ENCODE data around the gene TBC1D3B.
"Not testable (repeated sequence)": the region's sequence is repeated elsewhere in the genome, so short reads cannot be mapped to it uniquely, and the experiment has no call there.

Gene TBC1D3B

DNA sequence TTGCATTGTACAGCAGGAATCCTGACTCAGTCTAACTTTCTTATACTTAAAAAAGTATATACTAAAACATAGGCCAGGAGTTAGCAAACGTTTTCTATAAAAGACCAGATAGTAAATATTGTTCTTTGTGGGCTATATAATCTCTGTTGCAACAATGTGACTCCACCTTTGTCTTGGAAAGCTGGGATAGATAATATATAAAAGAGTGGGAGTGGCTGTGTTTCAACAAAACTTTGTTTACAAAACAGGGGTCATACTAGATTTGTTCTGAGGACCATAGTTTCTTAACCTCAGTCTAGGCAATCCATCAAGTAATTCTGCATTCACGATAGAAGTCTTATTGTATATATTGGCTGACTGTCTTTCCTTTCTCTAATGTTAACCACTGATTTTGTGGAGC, 9.0 kb upstream of the TBC1D3B start:
- H3K27ac ChIP-seq: no peak overlapping the region
- TF ChIP-seq, protein P1, sequence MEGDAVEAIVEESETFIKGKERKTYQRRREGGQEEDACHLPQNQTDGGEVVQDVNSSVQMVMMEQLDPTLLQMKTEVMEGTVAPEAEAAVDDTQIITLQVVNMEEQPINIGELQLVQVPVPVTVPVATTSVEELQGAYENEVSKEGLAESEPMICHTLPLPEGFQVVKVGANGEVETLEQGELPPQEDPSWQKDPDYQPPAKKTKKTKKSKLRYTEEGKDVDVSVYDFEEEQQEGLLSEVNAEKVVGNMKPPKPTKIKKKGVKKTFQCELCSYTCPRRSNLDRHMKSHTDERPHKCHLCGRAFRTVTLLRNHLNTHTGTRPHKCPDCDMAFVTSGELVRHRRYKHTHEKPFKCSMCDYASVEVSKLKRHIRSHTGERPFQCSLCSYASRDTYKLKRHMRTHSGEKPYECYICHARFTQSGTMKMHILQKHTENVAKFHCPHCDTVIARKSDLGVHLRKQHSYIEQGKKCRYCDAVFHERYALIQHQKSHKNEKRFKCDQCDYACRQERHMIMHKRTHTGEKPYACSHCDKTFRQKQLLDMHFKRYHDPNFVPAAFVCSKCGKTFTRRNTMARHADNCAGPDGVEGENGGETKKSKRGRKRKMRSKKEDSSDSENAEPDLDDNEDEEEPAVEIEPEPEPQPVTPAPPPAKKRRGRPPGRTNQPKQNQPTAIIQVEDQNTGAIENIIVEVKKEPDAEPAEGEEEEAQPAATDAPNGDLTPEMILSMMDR (conservative IDR thresholded peaks at IDR 0.05): no peak
- TF ChIP-seq ZFX (IDR thresholded peaks at IDR 0.05): no peak

DNA sequence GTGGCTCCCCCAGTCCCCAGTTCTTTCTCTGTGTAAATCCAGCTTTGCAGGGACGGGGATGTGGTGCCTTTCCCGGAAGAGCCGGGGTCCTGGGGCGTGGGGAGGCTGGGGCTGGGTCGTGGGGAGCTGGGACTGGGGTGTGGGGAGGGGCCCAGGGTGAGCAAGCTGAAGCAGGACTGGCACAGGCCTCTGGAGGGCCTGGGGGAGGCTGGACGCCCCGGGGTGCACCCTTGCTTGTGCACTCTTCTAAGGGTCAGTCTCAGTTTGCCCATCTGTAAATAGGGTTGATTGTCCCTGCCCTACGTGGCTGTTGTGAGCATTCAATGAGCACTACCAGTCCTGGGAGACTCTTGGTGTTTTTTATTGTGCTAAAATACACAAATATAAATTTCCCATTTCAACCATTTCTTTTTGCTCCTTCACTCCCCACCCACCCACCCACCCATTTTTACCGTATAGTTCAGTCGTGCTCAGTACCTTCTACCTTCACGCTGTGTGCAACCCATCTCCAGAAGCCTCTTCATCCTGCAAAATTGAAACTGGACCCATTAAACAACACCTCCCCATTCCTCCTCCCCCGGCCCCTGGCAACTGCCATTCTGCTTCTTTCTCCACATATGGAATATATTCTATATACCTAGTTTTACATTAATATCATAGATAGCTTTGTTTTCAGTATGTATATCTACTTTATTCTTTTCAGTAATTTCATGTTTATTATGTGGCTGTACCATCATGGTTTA, 7.8 kb upstream of the TBC1D3B start:
- TF ChIP-seq, protein P1 (conservative IDR thresholded peaks at IDR 0.05): no peak
- no peak for TF ChIP-seq ZFX (IDR thresholded peaks at IDR 0.05)
- no peak overlapping the region for H3K27ac ChIP-seq

DNA sequence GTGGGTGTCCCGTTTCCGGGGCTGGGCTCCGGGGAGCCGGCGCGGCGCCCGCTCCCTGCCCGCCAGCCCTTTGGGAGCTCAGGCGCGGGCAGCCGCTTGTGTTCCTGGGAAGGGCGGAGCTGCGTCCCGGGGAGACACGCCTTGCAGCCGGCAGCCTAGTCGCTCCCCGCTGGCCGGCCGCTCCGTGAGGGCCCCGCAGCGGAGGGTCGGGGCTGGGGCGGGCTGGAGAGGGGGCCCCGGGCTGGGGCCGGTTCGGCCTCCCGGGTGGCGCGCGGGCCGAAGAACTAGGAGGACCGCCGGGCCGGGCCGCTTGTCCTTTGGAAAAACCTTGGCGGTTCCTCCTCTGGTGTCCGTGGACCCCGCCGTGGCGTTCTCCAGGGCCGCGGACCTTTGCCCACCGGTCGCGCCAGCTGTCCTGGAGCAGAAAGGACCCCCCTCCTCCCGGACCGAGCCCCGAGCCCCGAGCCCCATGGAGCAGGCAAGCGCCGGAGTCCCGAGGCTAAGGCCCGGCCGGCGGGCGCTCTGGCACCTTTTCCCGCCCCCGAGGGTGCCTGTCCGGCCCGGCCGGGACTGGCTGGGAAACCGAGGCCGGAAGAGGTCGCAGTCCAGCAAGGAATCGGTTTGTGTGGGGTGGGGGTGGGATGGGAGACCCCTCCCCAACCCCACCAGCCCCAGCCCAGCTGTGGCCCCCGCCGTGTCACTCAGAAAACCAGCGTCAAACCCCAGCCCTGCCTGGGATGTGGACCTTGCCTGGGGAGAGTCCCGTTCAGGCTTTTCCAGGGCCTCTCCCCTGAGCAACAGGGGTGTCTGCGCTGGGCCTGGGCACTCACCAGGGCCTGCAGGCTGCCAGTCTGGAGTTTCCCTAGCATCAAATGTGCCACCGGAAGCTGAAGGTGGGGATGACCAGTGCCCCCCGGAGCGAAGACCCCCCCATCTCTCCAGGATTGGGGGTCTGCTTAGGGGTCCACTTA, 6.8 kb upstream of the TBC1D3B start:
- peak overlapping the region; percentile 55 for H3K27ac ChIP-seq
- 0 out of 2 replicates have a peak, but pooled peaks have one; percentile 12 for TF ChIP-seq ZFX (IDR thresholded peaks at IDR 0.05)
- TF ChIP-seq, protein P1 (conservative IDR thresholded peaks at IDR 0.05): no peak

DNA sequence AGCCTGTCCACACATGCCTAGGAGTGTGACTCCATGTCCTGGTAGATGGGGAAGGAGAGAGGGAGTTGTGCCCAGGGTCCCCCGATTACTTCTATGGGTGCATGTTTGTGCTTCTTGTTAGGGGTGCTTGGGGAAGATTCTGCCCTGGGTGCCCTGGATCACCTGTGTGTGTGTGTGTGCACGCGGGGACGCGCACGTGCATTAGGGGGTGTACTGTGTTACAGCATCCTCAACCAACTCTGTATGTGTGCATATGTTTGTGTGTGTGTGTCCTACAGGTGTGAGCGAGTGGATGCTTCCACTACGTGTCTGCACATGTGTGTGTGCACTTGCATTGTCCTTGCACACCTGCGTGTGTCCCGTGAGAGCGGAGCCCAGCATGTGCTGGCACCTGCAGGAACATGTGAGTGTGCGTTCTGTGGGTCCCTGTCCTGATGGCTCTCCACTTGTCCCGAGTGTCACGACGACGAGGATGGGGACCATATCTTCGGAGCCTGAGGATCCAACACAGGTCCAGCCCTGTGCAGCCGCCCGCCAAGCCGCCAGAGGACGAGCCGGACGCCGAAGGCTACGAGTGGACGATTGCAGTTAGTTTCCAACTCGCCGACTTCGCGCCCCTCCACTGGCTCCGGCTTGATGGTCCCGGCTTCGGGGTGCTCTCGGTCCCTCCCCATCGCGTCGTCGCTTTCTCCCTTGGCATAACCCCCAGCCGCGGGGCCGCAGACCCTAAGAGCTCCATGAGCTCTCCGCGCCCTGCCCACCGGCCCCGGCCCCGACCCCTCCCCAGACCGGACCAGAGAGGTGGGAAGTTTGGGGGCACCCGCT, 6.0 kb upstream of the TBC1D3B start:
- peak overlapping the region; percentile 55 for H3K27ac ChIP-seq
- TF ChIP-seq, protein P1 (conservative IDR thresholded peaks at IDR 0.05): no peak
- no peak for TF ChIP-seq ZFX (IDR thresholded peaks at IDR 0.05)

DNA sequence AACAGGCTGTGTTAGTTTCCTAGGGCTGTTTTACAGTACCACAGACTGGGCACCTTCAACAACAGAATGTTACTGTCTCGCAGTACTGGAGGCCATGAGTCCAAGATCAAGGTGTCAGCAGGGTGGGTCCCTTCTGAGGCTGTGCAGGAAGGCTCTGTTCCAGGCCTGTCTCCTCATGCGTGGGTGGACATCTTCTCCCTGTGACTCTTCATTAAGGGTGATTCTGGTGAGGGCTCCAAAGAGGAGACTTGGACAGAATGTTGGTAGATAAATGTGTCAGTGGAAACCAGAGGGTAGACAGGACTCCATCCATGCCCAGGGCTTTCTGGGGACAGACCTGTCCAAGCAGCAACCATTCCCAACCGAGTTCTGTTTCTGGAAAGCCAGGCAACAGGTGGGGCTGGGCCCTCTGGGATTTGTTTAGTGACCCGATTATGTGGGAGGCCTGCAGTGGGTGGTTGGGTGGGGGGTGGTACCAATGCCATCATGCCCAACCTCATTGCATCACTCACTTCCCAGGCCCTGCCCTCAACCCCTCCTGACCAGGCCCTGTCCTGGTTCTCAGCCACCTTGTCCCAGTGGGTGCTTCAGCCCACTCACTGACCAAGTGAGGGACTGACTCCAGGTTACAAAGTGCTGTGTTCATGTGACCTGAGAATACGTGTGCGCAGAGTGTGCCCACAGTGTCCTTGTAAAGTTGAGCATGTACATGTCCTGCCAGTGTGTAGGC, 5.2 kb upstream of the TBC1D3B start:
- not testable (repeated sequence) for H3K27ac ChIP-seq

DNA sequence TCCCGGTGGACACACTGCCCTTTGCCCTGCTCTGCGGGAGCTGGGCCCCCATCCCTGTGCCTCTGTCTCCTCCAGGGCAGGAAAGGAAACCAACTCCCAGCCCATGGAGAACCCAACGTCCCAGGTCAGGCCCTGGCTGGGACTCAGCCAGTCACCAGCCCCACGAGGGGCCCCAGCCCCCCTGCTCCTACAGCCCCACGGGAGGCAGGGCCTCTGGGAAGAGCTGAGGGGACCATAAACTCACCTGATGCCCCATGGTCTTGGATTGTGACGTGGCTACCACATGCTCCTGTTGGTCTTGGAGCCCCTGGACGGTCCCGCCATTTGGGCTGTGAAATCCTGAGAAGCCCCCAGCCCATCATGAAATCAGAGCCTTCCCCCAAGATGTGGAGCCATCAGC, 7.6 kb downstream of the TBC1D3B start:
- H3K27ac ChIP-seq: not testable (repeated sequence)

DNA sequence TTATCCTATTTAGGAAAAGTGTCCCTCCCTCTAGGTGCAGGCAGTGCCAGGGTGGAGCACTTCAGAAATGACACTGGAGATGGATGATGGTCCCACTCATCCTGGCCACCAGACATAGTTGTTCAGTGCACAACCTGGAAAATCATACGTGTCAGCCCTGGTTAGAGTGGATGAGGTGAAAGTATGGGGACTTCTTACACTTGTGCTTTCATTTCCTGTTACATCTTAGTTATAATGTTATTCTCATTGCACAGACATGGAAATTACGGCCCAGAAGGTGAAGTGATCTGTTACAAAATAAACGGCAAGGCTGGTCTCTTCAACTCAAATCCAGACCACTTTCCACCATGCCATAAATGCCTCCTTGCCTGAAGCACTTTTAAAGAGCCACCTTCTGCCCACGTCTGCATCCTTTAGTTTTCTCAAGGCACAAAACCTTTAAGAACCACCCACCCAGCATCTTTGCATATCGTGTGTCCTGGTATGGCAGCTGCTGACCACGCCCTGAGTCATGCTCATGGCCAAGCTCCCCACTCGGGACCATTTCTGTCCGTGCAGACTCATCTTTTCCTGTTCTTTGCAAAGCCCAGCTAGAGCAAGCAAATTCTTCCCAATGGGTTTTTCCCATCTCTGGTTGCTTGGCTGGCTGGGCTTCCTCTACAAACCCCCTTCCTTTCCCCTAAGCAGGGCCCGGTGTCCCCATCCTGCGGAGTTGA, 22.4 kb downstream of the TBC1D3B start:
- no peak overlapping the region for H3K27ac ChIP-seq
- TF ChIP-seq, protein P1 (conservative IDR thresholded peaks at IDR 0.05): no peak
- TF ChIP-seq ZFX (IDR thresholded peaks at IDR 0.05): no peak

All from C4-2B (cell line).